Posterior vena cava (tissue), 2 donors: ENCODE measurements around the gene ZNF436. TPM values are rescaled to one million over a fixed set of nuclear protein-coding genes. Genes with fewer than 3 reads are reported as not detected.
"Not testable (repeated sequence)": the region's sequence is repeated elsewhere in the genome, so short reads cannot be mapped to it uniquely, and the experiment has no call there.

ENCODE experiments used
- DNase-seq: peaks from one replicate; pipeline ENCODE4 v3.0.0-alpha.2; 2020; ENCODE audit warnings: low spot score
- intact Hi-C, 2 donors: fragments of 100-400 bp; cut with DNase I; formaldehyde crosslinking; loops; one replicate each; pipeline versions ENCODE4 v1.14.1 to v1.14.2; 2022 to 2023
- total RNA-seq, 2 donors: library from RNA; stranded (reverse); fragmentation: NEBNext Ultra II Directional; extraction: Animal tissue kit (Norgen Biotek cat#: 25700); gene quantifications; one replicate each; pipeline ENCODE4 v1.2.1, GENCODE V29; 2021
- donor health status: DM: yes; HTN: yes; CAD: no.
- donor health status: DM: yes; HTN: yes; CAD: no.

Gene ZNF436
- total RNA-seq, 2 donors from 2014 or later, result 13.1 to 18.4 TPM

DNA sequence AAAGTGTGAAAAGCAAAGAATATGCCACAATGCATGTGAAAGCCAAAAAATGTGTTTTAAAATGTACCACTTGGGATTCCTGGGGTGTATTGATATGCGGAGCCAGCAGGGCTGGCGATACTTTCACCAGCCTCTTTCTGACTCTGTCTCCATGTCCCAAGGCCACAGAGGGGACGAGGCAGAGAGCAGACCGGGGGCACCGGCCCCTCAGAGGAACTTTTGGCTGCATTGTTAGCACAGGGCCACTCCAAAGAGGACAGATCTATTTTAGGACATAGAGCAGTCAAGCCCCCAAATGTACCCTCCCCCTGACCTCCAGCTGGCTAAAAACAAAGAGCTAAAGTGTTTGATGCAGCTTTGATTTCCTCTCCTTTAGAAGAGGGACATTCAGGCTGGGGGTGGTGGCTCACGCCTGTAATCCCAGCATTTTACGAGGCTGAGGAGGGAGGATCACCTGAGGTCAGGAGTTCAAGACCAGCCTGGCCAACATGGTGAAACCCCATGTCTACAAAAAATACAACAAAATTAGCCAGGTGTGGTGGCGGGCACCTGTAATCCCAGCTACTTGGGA, 25.6 kb upstream of the ZNF436 start:
- no peak for DNase-seq
- intact Hi-C loops, result no loop called here

DNA sequence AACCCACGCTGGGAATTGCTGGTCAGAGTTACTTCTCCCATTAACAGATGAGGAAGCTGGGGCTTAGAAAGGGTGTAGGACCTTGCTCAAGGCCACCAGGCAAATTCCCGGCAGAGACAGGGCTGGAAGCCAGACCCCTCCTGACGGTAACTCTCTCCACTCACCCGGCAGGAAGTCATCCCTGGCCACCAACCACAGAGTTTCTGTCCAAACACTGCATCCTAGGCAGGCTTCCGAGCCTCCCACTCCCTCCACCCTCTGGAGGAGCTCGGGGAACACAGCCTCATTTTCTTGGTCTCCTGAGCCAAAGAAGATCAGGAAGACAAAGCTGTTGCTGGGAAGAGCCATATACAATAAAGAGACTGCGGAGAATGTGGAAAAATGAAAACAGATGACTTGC, 25.0 kb upstream of the ZNF436 start:
- peak; percentile 97 for DNase-seq
- intact Hi-C loops, result no loop called here

DNA sequence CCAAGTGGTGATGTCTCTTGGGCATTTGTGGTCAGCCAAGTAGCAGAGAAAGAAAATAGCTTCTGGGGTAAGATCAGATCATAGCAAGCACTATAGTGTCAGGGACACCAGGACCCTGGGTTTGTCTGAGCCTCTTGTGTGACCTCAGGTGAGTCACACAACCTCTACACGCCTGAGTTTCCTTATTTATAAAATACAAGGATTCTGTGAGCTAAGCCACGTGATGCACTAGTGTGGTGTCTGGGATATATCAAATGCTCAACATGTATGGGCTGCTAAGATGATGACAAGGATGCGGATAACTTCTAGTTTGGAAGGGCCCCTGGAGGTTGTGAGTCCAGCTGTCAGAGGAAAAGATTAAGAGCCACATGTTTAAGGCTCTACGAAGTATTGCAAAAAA, 24.5 kb upstream of the ZNF436 start:
- intact Hi-C loops, result no loop called here
- DNase-seq, result no peak

DNA sequence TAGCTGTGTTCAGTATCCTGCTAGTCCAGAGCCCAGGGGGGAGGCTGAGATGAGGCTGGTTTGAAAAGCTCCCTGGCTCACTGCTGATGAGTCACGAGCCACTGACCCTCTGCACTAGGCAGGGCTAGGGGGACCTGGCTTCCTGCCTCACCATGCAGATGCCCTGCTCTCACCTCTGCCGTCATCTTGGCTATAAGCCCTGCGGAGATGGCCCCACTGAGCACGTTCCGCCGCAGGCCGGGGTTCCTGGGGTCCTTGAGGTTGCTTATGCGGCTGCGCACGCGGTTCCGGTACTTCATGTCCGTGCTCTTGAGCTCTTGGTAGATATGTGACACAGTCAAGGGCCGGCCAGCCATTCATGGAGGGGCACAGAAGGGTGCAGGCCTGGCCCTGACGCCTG, 24.1 kb upstream of the ZNF436 start:
- intact Hi-C loops, result no loop called here
- peak; percentile 92 for DNase-seq

DNA sequence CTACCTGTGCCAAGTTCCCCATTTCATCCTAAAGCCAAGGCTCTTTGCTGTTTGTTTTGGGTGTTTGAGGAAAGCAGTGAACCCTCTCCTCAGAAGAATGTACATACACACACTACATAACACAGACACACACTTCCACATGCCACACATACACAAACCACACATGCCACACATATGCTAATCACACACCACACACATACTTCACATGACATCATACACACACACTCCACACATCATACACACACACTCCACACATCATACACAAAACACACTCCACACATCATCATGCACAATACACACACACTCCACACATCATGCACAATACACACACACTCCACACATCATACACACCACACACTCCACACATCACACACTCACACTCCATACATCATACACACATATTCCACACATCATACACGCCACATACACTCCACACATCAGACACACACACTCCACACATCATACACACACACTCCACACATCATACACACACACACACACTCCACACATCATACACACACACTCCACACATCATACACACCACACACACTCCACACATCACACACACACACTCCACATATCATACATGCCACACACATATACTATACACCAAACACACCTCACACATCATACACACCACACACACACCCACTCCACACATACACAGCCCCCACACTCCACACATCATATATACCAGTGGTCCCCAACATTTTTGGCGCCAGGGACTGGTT, 22.7 kb upstream of the ZNF436 start:
- intact Hi-C loops, result no loop called here

DNA sequence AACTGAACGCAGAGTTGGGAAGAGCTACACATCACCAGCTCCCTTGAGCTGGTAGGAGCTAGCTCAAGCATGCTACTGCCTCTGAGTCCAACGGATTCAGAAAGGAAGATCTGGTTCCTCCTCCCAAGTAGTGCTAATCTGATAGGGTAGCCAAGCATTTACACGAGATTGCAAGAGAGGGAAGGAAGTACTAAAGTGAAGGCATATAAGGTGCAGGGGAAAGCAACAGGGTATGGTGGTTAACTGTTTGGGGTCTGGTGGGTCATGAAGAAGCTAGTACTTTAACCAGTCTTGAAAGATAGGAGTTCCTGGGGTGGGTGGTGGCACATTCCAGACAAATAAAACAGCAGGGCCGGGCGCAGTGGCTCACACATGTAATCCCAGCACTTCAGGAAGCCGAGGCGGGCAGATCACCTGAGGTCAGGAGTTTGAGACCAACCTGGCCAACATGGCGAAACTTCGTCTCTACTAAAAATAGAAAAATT, 20.2 kb upstream of the ZNF436 start:
- intact Hi-C loops, result no loop called here
- DNase-seq, result no peak

More for the DNA sequence above, 22.7 kb upstream of the ZNF436 start:
- DNase-seq, result no peak

DNA sequence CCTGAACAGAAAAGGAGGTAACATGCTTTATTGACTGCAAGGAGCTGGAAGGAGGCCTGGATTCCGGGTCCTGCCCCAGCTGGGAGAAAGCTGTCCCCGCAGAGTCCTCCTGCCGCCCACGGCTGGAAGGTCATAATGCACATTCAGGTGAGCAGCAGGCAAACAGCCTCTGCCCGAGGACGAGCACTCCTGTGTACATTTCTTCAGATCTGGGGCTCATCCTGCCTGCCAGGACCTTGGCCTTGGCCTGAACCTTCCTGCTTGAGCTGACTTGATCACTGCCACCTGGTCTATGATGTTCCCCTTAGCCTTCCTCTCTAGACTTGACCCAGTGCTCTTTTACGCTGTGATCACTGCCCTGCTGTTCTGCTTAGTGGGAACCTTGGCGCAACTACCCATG, 17.9 kb upstream of the ZNF436 start:
- intact Hi-C loops, result no loop called here
- DNase-seq, result no peak

DNA sequence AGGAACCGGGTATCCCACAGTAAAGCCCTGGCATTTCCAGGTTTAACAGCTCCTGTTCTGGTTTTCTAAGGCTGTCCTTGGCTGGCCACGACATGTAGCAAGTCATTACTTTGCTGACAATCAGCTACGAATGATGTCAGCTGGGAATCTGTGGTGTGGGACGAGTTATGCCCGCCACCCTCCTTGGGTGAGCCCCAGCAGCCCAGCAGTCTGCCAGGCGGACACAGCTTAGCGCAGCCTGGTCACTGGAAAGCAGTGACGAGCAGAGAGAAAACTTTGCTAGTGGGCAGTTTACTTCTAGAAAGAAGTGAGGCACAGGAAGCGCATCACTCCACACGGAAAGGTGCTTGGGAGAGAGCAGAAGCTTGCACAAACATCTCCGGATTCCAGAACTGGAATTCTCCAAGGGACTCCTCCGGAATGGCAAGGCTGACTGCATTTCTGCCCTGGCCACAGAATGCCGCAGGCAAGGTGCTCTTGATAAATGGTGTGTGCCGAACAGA, 15.5 kb upstream of the ZNF436 start:
- peak; percentile 28 for DNase-seq
- intact Hi-C loops, result no loop called here

DNA sequence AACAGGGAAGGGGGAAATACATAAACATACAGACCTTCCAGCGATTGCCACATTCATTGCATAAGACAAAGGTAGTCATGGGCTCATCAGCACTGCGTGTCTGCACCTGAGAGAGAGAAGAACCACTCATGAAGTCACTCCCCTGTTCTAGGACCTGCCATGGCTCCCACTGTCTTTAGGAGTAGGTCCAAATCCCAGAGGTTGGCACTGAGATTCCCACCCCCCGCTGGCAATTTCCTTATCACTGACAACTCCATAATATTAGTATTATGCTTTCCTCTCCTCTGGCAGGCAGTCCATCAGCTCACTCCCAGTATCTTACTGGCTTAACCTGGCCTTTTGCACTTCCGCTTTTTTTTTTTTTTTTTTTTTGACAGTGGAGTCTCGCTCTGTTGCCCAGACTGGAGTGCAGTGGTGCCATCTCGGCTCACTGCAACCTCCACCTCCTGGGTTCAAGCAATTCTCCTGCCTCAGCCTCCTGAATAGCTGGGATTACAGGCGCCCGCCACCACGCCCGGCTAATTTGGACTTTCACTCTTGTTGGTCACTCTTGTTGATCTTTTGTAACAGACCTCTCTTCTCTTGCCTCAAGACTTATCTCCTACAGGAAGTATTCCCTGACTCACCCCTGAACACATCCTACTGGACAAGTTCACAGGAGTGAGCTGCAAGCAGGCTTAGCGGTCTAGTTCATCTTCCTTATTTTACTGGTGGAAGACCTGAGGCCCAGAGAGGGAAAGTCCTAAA, 14.8 kb upstream of the ZNF436 start:
- intact Hi-C loops, result no loop called here
- peak; percentile 74 for DNase-seq

DNA sequence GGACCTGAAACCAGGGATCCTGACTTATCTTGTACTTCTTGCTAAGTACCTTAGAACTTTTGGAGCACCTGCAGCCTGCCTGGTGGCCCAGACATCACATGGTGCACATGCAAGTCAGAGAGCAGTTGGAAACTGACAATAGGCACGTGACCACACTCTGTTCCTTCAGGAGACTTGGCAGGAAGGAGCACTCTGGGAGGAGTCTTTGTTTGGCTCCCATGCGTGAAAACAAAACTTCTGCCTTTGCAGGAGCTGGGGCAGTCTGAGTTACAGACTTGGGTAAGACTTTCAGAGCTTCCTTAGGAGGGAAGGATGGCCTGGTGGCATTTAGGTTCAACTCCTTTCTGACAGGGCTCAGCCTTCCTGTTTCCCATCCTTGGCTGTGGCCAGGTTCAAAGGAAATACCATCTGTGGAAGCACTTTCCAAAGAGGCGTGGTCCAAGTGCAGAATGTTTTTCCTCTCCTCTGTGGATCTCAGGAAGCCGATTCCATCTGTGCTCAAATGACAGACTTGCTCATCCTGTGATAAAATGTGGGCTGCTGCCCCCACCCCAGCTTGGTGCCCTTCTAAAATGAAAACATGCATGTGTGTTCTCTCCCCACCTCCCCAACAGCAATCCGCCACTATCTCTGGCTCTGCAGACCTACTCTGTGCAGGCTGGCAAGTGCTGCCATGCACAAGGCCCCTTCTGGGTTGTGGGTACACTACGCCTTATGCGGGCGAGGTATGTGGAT, 14.1 kb upstream of the ZNF436 start:
- peak; percentile 62 for DNase-seq
- intact Hi-C loops, result no loop called here

DNA sequence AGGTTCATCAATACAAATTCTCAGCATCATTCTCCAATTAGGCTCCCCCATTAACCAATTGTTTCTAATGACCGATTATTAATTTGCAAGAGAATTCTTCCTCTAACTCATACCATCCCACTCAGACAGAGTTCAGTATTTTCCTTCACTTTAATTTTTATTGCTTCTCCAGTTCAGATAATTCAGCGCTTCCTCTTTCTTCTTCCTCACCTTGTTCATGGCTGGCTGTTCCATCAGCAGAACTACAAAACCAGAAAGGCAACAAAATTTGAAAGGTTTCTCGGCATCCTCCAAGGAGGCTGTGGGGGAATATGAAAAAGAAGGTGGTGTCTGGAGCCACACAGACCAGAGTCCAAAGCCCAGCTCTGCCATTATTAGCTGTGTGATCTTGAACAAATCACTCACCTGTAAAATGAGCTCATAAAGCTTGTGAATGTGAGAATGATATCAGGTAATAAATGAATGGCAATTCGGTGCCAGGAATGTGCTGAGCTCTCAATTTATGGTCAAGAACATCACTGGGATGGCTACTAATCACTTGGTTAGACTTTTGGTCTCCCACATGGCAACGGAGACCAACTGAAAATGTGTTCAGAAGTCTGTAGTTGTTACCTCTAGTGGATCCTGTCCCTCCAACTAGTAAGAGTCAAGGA, 11.7 kb upstream of the ZNF436 start:
- DNase-seq, result peak; percentile 8
- intact Hi-C loops, result no loop called here

DNA sequence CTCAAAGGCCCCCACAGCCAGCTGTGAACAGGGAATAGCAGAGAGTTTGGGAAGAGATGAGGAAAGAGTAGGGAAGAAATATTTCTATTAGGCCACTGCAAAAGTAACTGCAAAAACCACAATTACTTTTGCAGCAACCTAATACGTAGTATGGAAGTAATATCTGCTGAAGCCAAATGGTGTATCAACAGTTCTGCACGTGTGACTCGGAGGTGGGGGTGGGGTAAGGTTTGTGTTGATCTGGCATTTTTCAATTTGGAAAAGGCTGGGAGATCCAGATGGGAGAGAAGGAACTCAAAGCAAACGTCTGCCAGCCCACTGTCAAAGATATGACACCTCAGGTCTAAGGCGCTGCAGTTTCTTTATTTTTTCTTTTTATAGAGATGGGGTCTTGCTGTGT, 11.1 kb upstream of the ZNF436 start:
- intact Hi-C loops, result no loop called here
- DNase-seq, result no peak

DNA sequence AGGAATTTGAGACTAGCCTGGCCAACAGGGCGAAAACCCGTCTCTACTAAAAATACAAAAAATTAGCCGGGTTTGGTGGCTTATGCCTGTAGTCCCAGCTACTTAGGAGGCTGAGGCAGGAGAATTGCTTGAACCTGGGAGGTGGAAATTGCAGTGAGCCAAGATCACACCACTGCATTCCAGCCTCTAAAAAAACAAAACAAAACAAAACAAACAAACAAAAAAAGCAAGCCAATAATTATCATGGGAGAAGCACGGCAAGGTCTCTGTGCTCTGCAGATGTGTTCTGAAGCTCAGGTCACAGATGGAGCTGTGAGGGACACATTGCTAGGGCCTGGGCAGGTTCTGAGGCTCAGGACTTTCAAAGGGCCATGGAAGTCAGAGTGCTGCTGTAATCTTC, 10.6 kb upstream of the ZNF436 start:
- intact Hi-C loops, DNase-seq: not testable (repeated sequence)

DNA sequence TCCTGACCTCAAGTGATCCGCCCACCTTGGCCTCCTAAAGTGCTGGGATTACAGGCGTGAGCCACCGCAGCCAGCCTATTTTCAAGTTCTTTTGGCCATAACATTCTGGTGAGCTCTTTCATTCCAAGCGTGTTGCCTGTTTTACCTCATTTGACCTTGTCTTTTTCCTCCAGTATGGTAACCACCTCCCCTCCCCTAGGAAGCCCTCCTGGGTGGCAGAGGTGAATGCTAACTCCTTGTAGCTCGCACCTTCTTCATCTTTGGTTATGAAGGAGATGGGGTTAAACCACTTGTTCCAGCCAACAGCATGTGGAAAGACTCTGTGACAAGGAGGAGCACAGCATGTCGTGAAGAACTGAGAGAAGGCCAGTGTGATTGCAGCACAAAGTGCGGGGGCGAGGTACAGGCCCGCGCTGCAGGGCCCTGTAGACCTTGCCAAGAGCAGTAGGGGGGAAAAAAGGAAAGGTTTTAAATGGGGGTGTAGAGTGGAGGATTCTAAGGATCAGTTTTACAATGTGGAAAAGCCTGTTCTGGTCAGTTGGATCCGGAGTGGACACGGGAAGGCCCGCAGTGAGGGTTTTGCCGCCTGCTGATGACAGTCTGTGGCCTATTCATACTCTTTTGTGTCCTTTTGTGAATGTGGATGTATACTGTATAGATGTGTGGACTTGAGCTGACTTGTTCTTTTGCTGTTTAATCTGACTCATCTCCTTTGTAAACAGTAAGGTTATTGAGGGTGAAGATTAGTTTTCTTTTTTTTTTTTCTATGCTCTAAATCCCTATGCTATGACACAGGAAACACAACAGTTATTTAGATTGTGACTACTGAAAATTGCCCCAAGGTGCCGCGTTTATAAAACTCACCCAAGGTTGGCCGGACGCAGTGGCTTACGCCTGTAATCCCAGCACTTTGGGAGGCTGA, 7.5 kb upstream of the ZNF436 start:
- DNase-seq, result peak; percentile 87
- intact Hi-C loops, result no loop called here

DNA sequence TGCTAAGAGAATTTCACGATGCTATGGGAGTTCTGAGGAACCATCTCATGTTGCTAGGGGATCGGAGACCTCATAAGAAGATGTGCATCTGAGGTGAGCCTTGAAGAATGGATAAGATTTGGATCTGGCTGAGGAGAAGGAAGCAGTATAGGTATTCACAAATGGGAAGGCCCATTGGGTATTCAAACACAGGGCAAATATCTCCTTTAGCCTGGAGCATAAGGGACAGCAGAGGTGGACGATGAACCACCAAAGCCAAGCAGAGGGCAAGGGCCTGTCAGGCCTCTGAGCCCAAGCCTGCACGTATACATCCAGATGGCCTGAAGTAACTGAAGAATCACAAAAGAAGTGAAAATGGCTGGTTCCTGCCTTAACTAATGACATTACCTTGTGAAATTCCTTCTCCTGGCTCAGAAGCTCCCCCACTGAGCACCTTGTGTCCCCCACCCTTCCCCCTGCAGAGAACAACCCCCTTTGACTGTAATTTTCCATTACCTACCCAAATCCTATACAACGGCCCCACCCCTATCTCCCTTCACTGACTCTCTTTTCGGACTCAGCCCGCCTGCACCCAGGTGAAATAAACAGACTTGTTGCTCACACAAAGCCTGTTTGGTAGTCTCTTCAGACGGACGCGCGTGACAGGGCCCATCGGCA, 4.6 kb upstream of the ZNF436 start:
- DNase-seq, intact Hi-C loops: not testable (repeated sequence)

DNA sequence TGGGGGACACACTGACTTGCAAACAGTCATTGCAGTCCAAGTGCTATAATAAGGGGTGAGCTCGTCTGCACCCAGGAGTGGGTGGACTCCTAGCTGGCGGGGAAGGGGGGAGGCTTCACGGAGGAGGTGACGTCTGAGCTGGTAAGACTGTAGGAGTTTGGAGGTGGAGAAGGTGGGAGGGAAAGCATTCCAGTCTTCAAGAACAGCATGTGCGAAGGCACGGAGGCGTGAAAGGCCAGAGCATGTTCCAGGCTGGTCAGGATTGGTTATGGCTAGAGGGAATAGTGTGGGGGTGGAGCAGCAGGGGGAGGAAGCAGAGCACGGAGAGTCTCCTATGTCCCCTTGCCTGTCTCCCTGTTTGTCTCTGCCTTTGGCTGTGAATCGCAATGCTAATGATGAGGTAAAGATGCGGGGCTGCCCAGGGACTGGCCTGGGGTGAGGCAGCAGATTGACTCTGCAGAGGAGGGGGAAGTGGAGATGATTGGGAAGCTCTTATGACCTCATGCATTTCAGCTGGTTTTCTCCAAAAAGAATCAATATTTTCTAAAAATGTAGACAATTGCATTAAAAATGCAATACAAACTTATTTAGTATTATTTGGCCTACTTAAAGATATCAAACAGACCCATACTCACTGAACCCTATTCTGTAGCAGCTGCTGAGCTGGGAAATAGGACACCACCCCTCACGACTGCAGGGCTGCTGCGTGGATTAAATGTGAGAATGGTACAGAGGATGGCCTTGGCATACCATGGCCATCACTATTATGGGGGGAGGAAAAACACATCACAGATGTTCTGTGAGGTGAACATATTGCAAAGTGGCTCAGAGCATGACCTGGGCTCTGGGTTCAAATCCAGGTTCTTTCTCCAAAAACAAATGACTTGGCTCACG, 2.6 kb upstream of the ZNF436 start:
- intact Hi-C loops, result no loop called here
- DNase-seq, result peak; percentile 45
